Aorta (tissue), 5 donors: ENCODE measurements around the gene TRIM44. TPM values are rescaled to one million over a fixed set of nuclear protein-coding genes. Genes with fewer than 3 reads are reported as not detected.
"Not testable (repeated sequence)": the region's sequence is repeated elsewhere in the genome, so short reads cannot be mapped to it uniquely, and the experiment has no call there.

Experiments
- ATAC-seq: fragments of 200-7000 bp; cut with Tn5 transposase; one replicate; pipeline ENCODE4 v1.9.1; 2022; ENCODE audit warnings: moderate library complexity; ENCODE audit not compliant: low FRiP score
- DNase-seq, 2 donors: peaks; one replicate each; pipeline ENCODE4 v3.0.0-alpha.2; 2020
- H3K27ac ChIP-seq, 2 donors: one replicate each; pipeline ENCODE4 v1.5.1; 2013; ENCODE audit warnings: low read length in 2 of 2, mild to moderate bottlenecking in 2 of 2, moderate library complexity in 2 of 2, control low read depth in 1 of 2, inconsistent platforms in 1 of 2, low read depth in 1 of 2
- H3K27me3 ChIP-seq, 2 donors: one replicate each; pipeline ENCODE4 v1.6.1; 2013; ENCODE audit warnings: control low read depth in 1 of 2, low read length in 1 of 2, mild to moderate bottlenecking in 1 of 2, moderate library complexity in 1 of 2; ENCODE audit not compliant: insufficient read depth in 2 of 2, control insufficient read depth in 1 of 2
- H3K36me3 ChIP-seq, 2 donors: one replicate each; pipeline ENCODE4 v1.6.1; 2013; ENCODE audit warnings: control low read depth in 1 of 2, low read length in 1 of 2, mild to moderate bottlenecking in 1 of 2; ENCODE audit not compliant: insufficient read depth in 2 of 2, control insufficient read depth in 1 of 2
- H3K4me1 ChIP-seq, 2 donors: one replicate each; pipeline ENCODE4 v1.6.1; 2013; ENCODE audit warnings: low read length in 2 of 2, control low read depth in 1 of 2, mild to moderate bottlenecking in 1 of 2, moderate library complexity in 1 of 2; ENCODE audit not compliant: insufficient read depth in 2 of 2, control insufficient read depth in 1 of 2
- H3K4me3 ChIP-seq, 2 donors: one replicate each; pipeline ENCODE4 v1.5.1; 2013; ENCODE audit warnings: low read length in 2 of 2, control low read depth in 1 of 2, mild to moderate bottlenecking in 1 of 2
- H3K9me3 ChIP-seq: one replicate; pipeline ENCODE4 v1.6.1; 2013; ENCODE audit warnings: mild to moderate bottlenecking, low read length; ENCODE audit not compliant: control insufficient read depth
- WGBS, 2 donors: extraction: QIAGEN DNeasy Blood & Tissue Kit; methylation state at CpG; one replicate each; pipeline ENCODE4 v1.1.7; 2013; 5-methylcytosine and 5-hydroxymethylcytosine counted together
- intact Hi-C, 2 donors: fragments of 100-400 bp; cut with DNase I; formaldehyde crosslinking; loops; one replicate each; pipeline versions ENCODE4 v1.14.2 to v1.15.0; 2022
- polyA plus RNA-seq, 2 donors: library from polyadenylated mRNA; stranded (reverse); fragments of 200-250 nt; gene quantifications; one replicate each; pipeline ENCODE4 v1.2.3, GENCODE V29; 2013
- total RNA-seq, 2 donors: library from RNA; stranded (reverse); fragmentation: NEBNext Ultra II Directional; extraction: Animal tissue kit (Norgen Biotek cat#: 25700); gene quantifications; one replicate each; pipeline ENCODE4 v1.2.1, GENCODE V29; 2021
- donor health status: healthy with polysubstance abuse.
- donor health status: Bipolar disorder and iron deficiency.
- donor health status: DM: no; HTN: no; CAD: no.
- donor health status: DM: no; HTN: no; CAD: no.
- donor health status: DM: yes; HTN: yes; CAD: no.

TRIM44 gene
- total and polyA plus RNA-seq, 4 donors: 10.3 to 63.3 (median 33.9) TPM

DNA sequence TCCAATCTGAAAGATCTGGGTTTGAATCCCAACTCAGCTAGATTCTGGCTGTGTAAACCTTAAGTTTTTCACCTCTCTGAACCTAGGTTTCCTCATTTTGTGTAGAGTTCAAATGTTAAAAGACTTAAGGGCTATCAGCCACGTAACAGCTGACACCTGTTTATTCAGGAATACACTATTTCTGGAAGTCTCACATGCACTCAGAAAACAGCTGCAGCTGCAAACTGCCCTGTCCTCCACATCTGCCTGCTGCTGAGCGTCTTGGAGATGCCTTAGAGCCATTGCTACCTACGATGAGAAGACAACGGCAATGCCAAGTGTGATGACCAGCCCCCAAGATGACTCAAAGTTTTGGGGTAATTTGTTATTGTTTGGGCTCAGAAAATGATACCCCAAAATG is 6.7 kb upstream of the TRIM44 start:
- no peak for DNase-seq
- H3K36me3 ChIP-seq: no peaks in the 10 kb centered on the region
- WGBS, 2 donors: 70 to 78% methylated on average over 4 of the region's 4 CpGs

DNA sequence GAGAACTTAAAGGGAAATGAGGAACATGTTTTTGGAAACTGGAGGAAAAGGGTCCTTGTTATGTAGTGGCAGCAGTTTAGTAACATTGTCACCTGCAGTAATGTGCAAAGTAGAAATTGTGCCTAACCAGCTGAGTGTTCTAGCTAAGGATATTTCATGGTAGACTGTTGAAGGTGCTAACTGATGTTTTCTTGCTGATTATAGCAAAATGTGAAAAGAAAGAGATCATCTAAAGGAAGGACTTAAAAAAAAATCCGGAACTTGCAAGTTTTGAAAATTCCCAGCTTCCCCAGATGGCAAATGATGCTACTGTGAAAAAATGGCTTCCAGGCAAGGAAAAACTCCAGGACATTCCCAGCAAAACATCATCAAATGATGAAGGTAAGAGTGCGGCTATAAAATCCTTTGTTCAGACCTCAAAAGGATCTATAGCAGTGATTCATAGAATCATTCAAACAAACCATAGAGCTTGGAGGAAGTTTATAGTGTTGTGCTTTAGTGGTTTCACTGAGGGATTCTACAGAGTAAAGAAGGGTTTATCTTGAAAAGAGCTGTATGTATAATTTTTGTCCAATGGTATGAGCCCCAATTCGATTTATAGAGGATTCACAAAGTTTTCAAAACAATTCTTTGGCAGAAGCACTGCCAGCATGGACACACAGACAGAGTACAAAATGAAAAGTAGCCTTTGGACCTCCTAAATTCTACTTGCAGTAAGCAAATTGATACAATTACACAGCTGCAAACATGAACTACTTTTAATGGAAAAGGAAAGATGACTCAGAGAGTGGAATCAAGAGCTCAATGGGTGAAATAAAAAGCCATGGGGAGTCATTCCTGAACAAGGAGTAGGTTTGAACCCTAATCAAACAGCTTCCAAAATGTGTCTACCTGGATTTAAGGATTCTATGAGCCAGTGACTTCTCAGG is 4.3 kb upstream of the TRIM44 start:
- Histone ChIP-seq H3K4me1 (no peaks in the 10 kb centered on the region), H3K27ac (no peak overlapping the region), H3K4me3 (no peak overlapping the region), H3K27me3 (no peaks in the 10 kb centered on the region), H3K36me3 (no peaks in the 10 kb centered on the region), H3K9me3 (no peaks in the 10 kb centered on the region)
- ATAC-seq: no peak
- intact Hi-C loops: no loop called here
- 71 to 73% methylated on average over 3 of the region's 3 CpGs for WGBS, 2 donors
- DNase-seq: no peak

More for the DNA sequence above, 6.7 kb upstream of the TRIM44 start:
- no peak for ATAC-seq
- Histone ChIP-seq H3K27ac (no peak overlapping the region), H3K27me3 (no peaks in the 10 kb centered on the region), H3K9me3 (peaks cover under 1% of the 10 kb centered on the region), H3K4me1 (no peaks in the 10 kb centered on the region), H3K4me3 (no peak overlapping the region)
- intact Hi-C loops: no loop called here

DNA sequence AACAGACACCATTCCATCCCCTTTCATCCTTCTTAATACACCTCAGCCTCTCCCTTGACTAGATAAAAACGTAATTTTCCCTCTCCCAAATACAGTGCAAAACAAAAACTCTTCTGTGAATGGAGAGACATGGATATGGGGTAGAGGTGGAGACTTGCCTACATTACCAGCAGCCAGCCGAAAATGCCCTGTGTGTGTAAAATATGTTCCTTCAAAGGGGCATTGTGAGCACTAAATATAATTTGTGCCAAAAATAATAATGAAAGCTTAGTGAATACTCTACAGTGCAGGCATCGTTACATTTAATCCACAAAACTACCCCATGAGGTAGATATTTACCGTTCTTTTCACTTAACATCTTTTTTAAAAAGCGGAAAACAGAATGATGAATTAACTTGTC is 1.0 kb upstream of the TRIM44 start:
- DNase-seq (no peak), ATAC-seq (no peak)
- H3K4me1 ChIP-seq: no peaks in the 10 kb centered on the region
- no peaks in the 10 kb centered on the region for H3K36me3 ChIP-seq
- 10 to 11% methylated on average over 5 of the region's 5 CpGs for WGBS, 2 donors
- no peaks in the 10 kb centered on the region for H3K9me3 ChIP-seq
- peak overlapping the region; percentile 65 to 86 for H3K4me3 ChIP-seq
- intact Hi-C loops: loop anchor here (5.0 kb wide), 1 partner anchor 44 kb away; the partner anchor contains the start of gene FJX1 (in 2 of the 2)
- H3K27ac ChIP-seq: no peak overlapping the region
- H3K27me3 ChIP-seq: no peaks in the 10 kb centered on the region

DNA sequence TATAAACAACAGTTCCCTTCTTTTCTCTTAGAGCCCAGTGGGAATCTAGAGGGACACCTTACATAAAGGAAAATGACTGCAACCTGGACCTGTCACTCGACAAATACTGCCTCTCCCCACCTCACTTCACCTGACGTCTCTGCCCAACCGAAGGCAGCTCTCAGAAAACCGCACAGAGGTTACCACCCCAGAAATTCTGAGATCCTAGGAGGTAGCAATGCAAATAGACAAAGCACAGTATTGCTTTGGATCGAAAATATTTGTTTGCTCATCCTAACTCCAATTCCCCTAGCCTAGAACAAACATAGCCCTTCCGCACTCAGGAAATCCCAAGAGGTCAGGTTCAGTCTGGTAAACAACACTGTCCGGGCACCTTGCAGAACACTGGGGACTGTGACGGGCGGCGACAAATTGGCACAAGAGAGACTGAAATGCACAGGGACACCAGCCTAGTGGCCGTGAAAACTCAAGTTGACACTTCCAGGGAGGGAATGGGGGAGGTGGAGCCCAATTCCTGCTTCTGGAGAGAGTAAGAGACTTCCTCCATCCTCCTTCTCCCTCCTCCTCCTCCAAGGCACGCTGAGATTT is 420 bp upstream of the TRIM44 start:
- intact Hi-C loops: loop anchor here (5.0 kb wide), 1 partner anchor 45 kb away; the partner anchor contains the start of gene FJX1 (in 2 of the 2)
- Histone ChIP-seq H3K9me3 (no peaks in the 10 kb centered on the region), H3K4me3 (peak overlapping the region; percentile 65 to 86), H3K27me3 (no peaks in the 10 kb centered on the region), H3K4me1 (no peaks in the 10 kb centered on the region), H3K36me3 (no peaks in the 10 kb centered on the region), H3K27ac (peak overlapping the region; percentile 32 to 86)
- WGBS, 2 donors: 0 to 1% methylated on average over 11 to 12 of the region's 12 CpGs
- no peak for DNase-seq
- peak; percentile 62 for ATAC-seq

DNA sequence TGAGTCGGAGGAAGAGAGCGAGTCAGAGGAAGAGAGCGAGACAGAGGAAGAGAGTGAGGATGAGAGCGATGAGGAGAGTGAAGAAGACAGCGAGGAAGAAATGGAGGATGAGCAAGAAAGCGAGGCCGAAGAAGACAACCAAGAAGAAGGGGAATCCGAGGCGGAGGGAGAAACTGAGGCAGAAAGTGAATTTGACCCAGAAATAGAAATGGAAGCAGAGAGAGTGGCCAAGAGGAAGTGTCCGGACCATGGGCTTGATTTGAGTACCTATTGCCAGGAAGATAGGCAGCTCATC is 780 bp downstream of the TRIM44 start:
- Histone ChIP-seq H3K4me1 (no peaks in the 10 kb centered on the region), H3K27ac (peak overlapping the region in 1 of 2 donors; percentile 80), H3K36me3 (no peaks in the 10 kb centered on the region), H3K4me3 (peak overlapping the region; percentile 62 to 65), H3K9me3 (no peaks in the 10 kb centered on the region), H3K27me3 (no peaks in the 10 kb centered on the region)
- intact Hi-C loops: loop anchor here (5.0 kb wide), 1 partner anchor 46 kb away; the partner anchor contains the start of gene FJX1 (in 2 of the 2)
- 84 to 89% methylated on average over 10 of the region's 10 CpGs for WGBS, 2 donors
- ATAC-seq: no peak
- DNase-seq: no peak

DNA sequence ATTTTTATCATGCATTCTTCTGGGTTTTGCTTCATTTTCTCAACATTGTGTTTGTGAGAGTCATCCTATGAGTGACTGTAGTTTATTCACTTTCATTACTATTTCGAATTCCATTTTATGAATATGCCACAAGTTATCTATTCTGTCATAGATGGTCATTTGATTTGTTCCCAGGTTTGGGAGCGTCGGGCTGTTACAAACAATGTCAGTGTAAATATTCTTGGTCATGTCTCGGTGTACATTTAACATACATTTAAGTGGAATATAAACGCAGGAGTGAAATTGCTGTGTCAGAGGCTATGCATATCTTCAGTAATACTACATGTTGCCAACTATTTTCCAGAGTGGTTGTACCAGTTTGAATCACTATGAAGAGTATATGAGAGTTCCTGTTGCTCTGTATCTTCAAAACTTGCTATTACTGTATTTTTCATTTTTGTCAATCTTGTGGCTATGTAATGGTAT is 2.4 kb downstream of the TRIM44 start:
- ATAC-seq: no peak
- Histone ChIP-seq H3K36me3 (no peaks in the 10 kb centered on the region), H3K9me3 (no peaks in the 10 kb centered on the region), H3K4me1 (no peaks in the 10 kb centered on the region), H3K27me3 (no peaks in the 10 kb centered on the region), H3K4me3 (no peak overlapping the region), H3K27ac (no peak overlapping the region)
- WGBS, 2 donors: 98 to 99% methylated on average over 5 of the region's 5 CpGs
- intact Hi-C loops: loop anchor here (5.0 kb wide), 1 partner anchor 48 kb away; the partner anchor contains the start of gene FJX1 (in 2 of the 2)
- no peak for DNase-seq

DNA sequence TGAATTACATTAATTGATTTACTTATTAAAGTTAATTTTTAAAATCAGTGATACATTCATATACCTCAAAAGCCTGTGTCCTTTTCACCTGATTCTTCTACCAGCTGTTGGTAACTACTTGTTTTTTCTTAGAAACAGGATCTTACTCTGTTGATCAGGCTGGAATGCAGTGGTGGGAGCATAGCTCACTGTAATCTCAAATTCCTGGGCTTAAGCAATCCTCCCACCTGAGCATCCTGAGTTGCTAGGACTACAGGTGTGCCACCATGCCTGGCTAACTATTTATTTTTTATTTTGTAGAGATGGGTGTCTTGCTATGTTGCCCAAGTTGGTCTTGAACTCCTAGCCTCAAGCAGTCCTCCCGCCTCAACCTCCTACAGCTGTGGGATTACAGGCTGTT is 4.7 kb downstream of the TRIM44 start:
- intact Hi-C loops: no loop called here
- DNase-seq (no peak), ATAC-seq (no peak)
- Histone ChIP-seq H3K4me3 (no peak overlapping the region), H3K9me3 (no peaks in the 10 kb centered on the region), H3K36me3 (no peaks in the 10 kb centered on the region), H3K27me3 (no peaks in the 10 kb centered on the region), H3K4me1 (peaks cover 2 to 3% of the 10 kb centered on the region in 2 donors), H3K27ac (no peak overlapping the region)
- WGBS, 2 donors: 96 to 99% methylated on average over 1 of the region's 1 CpG

DNA sequence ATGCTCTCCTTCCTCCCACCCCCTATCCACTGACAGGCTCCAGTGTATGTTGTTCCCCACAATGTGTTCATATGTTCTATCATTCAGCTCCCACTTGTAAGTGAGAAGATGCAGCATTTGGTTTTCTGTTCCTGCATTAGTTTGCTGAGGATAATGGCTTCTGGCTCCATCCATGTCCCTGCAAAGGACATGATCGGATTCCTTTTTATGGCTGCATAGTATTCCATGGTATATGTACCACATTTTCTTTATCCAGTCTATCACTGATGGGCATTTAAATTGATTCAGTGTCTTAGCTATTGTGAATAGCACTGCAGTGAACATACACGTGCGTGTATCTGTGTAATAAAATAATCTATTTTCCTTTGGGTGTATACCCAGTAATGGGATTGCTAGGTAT is 5.8 kb downstream of the TRIM44 start:
- DNase-seq, H3K9me3 ChIP-seq, H3K27me3 ChIP-seq, ATAC-seq, H3K36me3 ChIP-seq, intact Hi-C loops, H3K4me1 ChIP-seq, H3K27ac ChIP-seq, H3K4me3 ChIP-seq: not testable (repeated sequence)
- WGBS, 2 donors: 95 to 97% methylated on average over 3 of the region's 3 CpGs
